Lower leg skin (tissue), 3 donors: ENCODE data around the gene UNC5A.

Experiments used
- CTCF ChIP-seq, 3 donors: fragments of 450-650 bp; IDR thresholded peaks; one replicate each; pipeline ENCODE4 v1.5.1; 2016; ENCODE audit warnings: antibody characterized with exemption in 3 of 3, mild to moderate bottlenecking in 3 of 3, moderate library complexity in 2 of 3
- POLR2A ChIP-seq, 2 donors: fragments of 450-650 bp; IDR thresholded peaks; one replicate each; pipeline ENCODE4 v1.6.1; 2016 to 2017; ENCODE audit warnings: antibody characterized with exemption in 2 of 2, mild to moderate bottlenecking in 1 of 2, moderate library complexity in 1 of 2

DNA sequence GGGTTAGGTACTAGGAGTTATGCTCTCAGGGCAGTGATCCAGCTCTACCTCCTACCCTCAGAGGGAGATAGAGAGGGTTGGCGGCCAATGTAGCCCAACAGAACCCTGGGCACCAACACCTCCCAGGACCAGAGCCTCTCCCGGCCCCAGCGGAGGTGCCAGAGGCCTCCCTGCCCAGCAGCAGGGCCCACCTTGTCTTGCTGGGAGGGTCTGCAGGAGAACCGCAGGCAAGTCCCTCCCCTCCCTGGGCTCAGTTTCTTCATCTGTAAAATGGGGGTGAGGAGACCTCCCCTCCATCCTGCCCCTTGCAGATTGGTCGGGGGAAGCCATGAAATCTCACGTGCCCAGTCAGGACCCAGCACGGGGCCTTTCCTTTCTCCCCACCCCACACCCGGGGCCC lies 54.4 kb downstream of the UNC5A start:
- TF ChIP-seq CTCF (IDR thresholded peaks at IDR 0.05), result no peak
- no peak for TF ChIP-seq POLR2A (IDR thresholded peaks at IDR 0.05)
